Testis (tissue), 3 donors: ENCODE measurements around the gene CNTLN. TPM values are rescaled to one million over a fixed set of nuclear protein-coding genes. Genes with fewer than 3 reads are reported as not detected.
"Not testable (repeated sequence)": the region's sequence is repeated elsewhere in the genome, so short reads cannot be mapped to it uniquely, and the experiment has no call there.

ENCODE experiments used
- DNase-seq: peaks from one replicate; pipeline ENCODE4 v3.0.0-alpha.2; 2019
- H3K27ac ChIP-seq, 2 donors: fragments of 200-600 bp; sonication (generic); one replicate each; pipeline ENCODE4 v1.5.1; 2019
- H3K27me3 ChIP-seq: fragments of 200-600 bp; sonication (generic); one replicate; pipeline ENCODE4 v1.5.1; 2019
- H3K36me3 ChIP-seq: fragments of 200-600 bp; sonication (generic); one replicate; pipeline ENCODE4 v1.5.1; 2017; ENCODE audit warnings: low read depth; ENCODE audit errors: missing control alignments
- H3K4me1 ChIP-seq: fragments of 200-600 bp; sonication (generic); one replicate; pipeline ENCODE4 v1.5.1; 2019
- H3K4me3 ChIP-seq, 2 donors: fragments of 200-600 bp; sonication (generic); one replicate each; pipeline ENCODE4 v1.5.1; 2017 to 2019
- H3K9me3 ChIP-seq: fragments of 200-600 bp; sonication (generic); one replicate; pipeline ENCODE4 v1.5.1; 2017
- POLR2A ChIP-seq: fragments of 450-650 bp; IDR thresholded peaks from one replicate; pipeline ENCODE4 v1.6.1; 2017; ENCODE audit warnings: antibody characterized with exemption, mild to moderate bottlenecking, moderate library complexity
- WGBS, 2 donors: methylation state at CpG; one replicate each; pipeline ENCODE4 v1.1.5; 2018; 5-methylcytosine and 5-hydroxymethylcytosine counted together
- intact Hi-C: fragments of 100-400 bp; cut with DNase I; formaldehyde crosslinking; loops from one replicate; pipeline ENCODE4 v1.15.1; 2023; ENCODE audit warnings: low total_unique reads
- polyA plus RNA-seq: library from polyadenylated mRNA; stranded (reverse); fragments of 350-450 nt; fragmentation: Illumina TruSeq; extraction: RNeasy Lipid Tissue Mini Kit (QIAGEN cat#74804); gene quantifications from one replicate; pipeline ENCODE4 v1.2.3, GENCODE V29; 2014; ENCODE audit warnings: low read depth, low replicate concordance; ENCODE audit not compliant: insufficient read depth
- total RNA-seq, 2 donors: library from RNA; depleted of rRNA; stranded (reverse); fragments of >200 nt; gene quantifications; one replicate each; pipeline ENCODE4 v1.2.3, GENCODE V29; 2016
- TF ChIP-seq, protein P1 (sequence below), 3 experiments: fragments of 450-650 bp in 2 of 3; fragments of 200-600 bp in 1 of 3; sonication (generic) in 1 of 3; IDR thresholded peaks; one replicate each; pipeline ENCODE4 v1.5.1; 2016 to 2019; ENCODE audit warnings: antibody characterized with exemption in 3 of 3, mild to moderate bottlenecking in 2 of 3, moderate library complexity in 1 of 3

The CNTLN gene
- total and polyA plus RNA-seq, 3 donors from 2014 or later = 6.3 to 23.7 (median 19.9) TPM

DNA sequence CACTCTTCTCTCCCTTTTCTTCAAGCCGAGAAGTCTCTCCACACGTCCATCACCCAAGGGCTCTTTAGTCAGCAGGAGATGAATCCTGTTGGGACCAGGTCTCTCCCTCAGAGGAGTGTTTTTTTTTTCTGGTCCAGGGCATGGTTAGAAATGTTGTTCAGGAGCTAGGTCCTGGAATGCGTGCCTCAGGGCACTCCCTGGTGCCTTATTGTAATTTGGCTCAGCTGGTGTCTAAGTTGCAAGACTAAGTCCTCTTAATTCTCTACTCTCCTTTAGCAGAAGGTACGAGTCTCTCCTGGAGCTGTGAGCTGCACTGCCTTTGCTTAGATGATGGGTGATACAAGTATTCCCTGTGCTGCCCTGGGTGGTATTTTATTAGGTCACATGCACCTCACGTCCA is 111.9 kb downstream of the CNTLN start:
- Histone ChIP-seq H3K4me3 (no peak overlapping the region), H3K27me3 (no peaks in the 10 kb centered on the region), H3K36me3 (no peaks in the 10 kb centered on the region), H3K4me1 (no peaks in the 10 kb centered on the region), H3K9me3 (no peaks in the 10 kb centered on the region), H3K27ac (no peak overlapping the region)
- 93 to 95% methylated on average over 5 of the region's 5 CpGs for WGBS, 2 donors
- no peak for TF ChIP-seq POLR2A
- TF ChIP-seq, protein P1, sequence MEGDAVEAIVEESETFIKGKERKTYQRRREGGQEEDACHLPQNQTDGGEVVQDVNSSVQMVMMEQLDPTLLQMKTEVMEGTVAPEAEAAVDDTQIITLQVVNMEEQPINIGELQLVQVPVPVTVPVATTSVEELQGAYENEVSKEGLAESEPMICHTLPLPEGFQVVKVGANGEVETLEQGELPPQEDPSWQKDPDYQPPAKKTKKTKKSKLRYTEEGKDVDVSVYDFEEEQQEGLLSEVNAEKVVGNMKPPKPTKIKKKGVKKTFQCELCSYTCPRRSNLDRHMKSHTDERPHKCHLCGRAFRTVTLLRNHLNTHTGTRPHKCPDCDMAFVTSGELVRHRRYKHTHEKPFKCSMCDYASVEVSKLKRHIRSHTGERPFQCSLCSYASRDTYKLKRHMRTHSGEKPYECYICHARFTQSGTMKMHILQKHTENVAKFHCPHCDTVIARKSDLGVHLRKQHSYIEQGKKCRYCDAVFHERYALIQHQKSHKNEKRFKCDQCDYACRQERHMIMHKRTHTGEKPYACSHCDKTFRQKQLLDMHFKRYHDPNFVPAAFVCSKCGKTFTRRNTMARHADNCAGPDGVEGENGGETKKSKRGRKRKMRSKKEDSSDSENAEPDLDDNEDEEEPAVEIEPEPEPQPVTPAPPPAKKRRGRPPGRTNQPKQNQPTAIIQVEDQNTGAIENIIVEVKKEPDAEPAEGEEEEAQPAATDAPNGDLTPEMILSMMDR (IDR thresholded peaks at IDR 0.05) = no peak
- intact Hi-C loops = no loop called here
- DNase-seq = no peak

DNA sequence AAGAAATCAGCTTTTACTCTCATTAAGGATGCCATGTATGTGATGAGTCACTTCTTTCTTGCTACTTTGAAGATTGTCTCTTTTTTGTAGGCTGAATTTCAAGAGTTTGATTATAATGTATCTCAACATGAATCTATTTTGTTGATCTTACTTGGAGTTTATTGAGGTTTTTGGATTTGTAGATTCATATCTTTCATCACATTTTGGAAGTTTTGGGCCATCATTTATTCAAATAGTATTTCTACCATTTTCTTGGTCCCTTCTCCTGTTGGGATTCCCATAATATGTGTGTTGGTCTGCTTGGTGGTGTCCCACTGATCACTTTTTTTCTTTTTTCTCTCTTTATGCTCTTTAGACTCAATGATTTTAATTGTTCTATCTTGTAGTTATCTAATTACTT is 116.3 kb downstream of the CNTLN start:
- DNase-seq = no peak
- no peaks in the 10 kb centered on the region for H3K36me3 ChIP-seq
- H3K9me3 ChIP-seq = no peaks in the 10 kb centered on the region
- no peaks in the 10 kb centered on the region for H3K4me1 ChIP-seq
- intact Hi-C loops = no loop called here
- TF ChIP-seq POLR2A = no peak
- TF ChIP-seq, protein P1 (IDR thresholded peaks at IDR 0.05) = no peak
- H3K4me3 ChIP-seq = no peak overlapping the region
- no peak overlapping the region for H3K27ac ChIP-seq
- no peaks in the 10 kb centered on the region for H3K27me3 ChIP-seq

DNA sequence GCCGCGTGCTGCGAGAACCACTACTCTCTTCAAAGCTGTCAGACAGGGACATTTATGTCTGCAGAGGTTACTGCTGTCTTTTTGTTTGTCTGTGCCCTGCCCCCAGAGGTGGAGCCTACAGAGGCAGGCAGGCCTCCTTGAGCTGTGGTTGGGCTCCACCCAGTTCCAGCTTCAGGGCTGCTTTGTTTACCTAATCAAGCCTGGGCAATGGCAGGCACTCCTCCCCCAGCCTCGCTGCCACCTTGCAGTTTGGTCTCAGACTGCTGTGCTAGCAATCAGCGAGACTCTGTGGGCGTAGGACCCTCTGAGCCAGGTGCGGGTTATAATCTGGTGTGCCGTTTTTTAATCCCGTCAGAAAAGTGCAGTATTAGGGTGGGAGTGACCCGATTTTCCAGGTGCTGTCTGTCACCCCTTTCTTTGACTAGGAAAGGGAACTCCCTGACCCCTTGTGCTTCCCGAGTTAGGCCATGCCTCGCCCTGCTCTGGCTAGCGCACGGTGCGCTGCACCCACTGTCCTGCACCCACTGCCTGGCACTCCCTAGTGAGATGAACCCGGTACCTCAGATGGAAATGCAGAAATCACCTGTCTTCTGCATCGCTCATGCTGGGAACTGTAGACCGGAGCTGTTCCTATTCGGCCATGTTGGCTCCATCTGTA is 133.8 kb downstream of the CNTLN start:
- DNase-seq, H3K9me3 ChIP-seq, intact Hi-C loops, H3K4me3 ChIP-seq, H3K36me3 ChIP-seq, H3K27me3 ChIP-seq, H3K4me1 ChIP-seq, H3K27ac ChIP-seq: not testable (repeated sequence)
- WGBS, 2 donors = 86 to 88% methylated on average over 19 of the region's 19 CpGs

DNA sequence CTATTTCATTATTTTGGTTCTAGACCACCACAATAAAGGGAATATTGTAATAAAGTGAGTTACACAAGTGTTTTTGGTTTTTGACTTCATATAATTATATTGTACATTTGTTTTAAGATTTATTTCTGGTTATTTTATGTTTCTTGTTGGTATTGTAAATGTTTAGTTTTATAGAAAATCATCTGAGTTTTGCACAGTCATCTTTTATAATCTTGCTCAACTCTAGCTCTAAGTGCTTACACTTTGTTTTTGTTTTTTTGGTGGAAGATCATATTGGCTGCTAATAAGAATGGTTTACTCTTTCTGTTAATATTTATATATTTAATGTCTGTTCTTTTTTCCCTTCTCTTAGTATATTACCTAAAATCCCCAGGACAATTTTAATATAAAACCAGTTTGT is 135.0 kb downstream of the CNTLN start:
- Histone ChIP-seq H3K27me3 (no peaks in the 10 kb centered on the region), H3K27ac (no peak overlapping the region), H3K4me3 (no peak overlapping the region), H3K9me3 (no peaks in the 10 kb centered on the region), H3K36me3 (no peaks in the 10 kb centered on the region), H3K4me1 (no peaks in the 10 kb centered on the region)
- no peak for DNase-seq
- no peak for TF ChIP-seq POLR2A
- TF ChIP-seq, protein P1 (IDR thresholded peaks at IDR 0.05) = no peak
- intact Hi-C loops = no loop called here

DNA sequence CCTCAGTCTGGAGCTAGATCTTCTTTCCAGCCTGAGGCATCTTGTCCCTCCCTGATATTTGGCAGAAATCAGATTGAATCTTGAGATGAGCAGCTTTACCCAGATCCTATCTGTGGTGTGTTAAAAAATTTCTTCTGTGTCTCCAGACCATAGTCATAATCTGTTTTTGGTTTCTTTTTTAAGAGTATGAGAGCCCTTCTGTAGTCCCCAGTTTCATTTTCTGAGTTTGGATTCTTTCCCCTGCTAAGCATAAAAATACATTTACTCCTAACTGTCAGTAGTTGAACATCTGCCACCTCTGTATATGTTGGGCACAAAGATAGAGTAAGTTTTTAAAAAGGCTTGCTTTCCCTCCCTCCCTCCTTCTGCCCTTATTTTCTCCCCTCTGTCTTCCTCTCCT is 137.7 kb downstream of the CNTLN start:
- intact Hi-C loops = no loop called here
- H3K9me3 ChIP-seq = no peaks in the 10 kb centered on the region
- H3K27me3 ChIP-seq = no peaks in the 10 kb centered on the region
- no peak for TF ChIP-seq POLR2A
- TF ChIP-seq, protein P1 (IDR thresholded peaks at IDR 0.05) = no peak
- no peak overlapping the region for H3K27ac ChIP-seq
- H3K4me3 ChIP-seq = no peak overlapping the region
- no peak for DNase-seq
- H3K4me1 ChIP-seq = no peaks in the 10 kb centered on the region
- no peaks in the 10 kb centered on the region for H3K36me3 ChIP-seq
